ENCODE data around the gene ANXA3. TPM values are rescaled to one million over a fixed set of nuclear protein-coding genes. Genes with fewer than 3 reads are reported as not detected.
A peak's percentile ranks its signal among the peaks of the same experiment; 100 is the strongest.
"Not testable (repeated sequence)": the region's sequence is repeated elsewhere in the genome, so short reads cannot be mapped to it uniquely, and the experiment has no call there.

The ANXA3 gene
- total RNA-seq, 2 experiments from 2014 or later = 0.49 to 1.0 TPM

- CTCF ChIA-PET = no interaction called here
- DNase-seq (no peak), ATAC-seq (no peak)
- Mint-ChIP-seq H3K9me3 (ENCODE audit: low read depth) (no peaks in the 10 kb centered on the region), H3K27me3 (peaks cover 4% of the 10 kb centered on the region), H3K36me3 (ENCODE audit: low read depth) (no peaks in the 10 kb centered on the region), H3K27ac (no peak overlapping the region), H3K4me1 (no peaks in the 10 kb centered on the region), H3K4me3 (no peak overlapping the region)
- POLR2A ChIA-PET = no interaction called here
- intact Hi-C loops (cut with DNase I, micrococcal nuclease) = no loop called here
Measured at GRCh38 chr4:78585633-78586032, 34.1 kb downstream of the ANXA3 start.

- ChIA-PET CTCF (interaction anchor here (1.0 kb wide), 1 partner anchor 147 kb away, joined by 3 read pairs; no protein-coding TSS in a partner anchor), POLR2A (no interaction called here)
- no peaks in the 10 kb centered on the region for H3K4me1 Mint-ChIP-seq
- no peaks in the 10 kb centered on the region for H3K9me3 Mint-ChIP-seq (ENCODE audit: low read depth)
- ATAC-seq (no peak), DNase-seq (no peak)
- no peaks in the 10 kb centered on the region for H3K36me3 Mint-ChIP-seq (ENCODE audit: low read depth)
- no peak overlapping the region for H3K4me3 Mint-ChIP-seq
- intact Hi-C loops (cut with DNase I, micrococcal nuclease) = no loop called here
- H3K27me3 Mint-ChIP-seq = peaks cover 2% of the 10 kb centered on the region
- no peak overlapping the region for H3K27ac Mint-ChIP-seq
Measured at GRCh38 chr4:78588894-78589545, 37.5 kb downstream of the ANXA3 start.

- no peaks in the 10 kb centered on the region for H3K9me3 Mint-ChIP-seq (ENCODE audit: low read depth)
- no peak for ATAC-seq
Measured at GRCh38 chr4:78591404-78591803, 39.8 kb downstream of the ANXA3 start.

GRCh38 chr4:78592088-78592783 lies 40.7 kb downstream of the ANXA3 start:
- DNase-seq = peak; percentile 29
- no peaks in the 10 kb centered on the region for H3K9me3 Mint-ChIP-seq (ENCODE audit: low read depth)
- ChIA-PET CTCF (interaction anchor here (0.9 to 1.7 kb wide), 3 partner anchors 24 to 76 kb away, joined by 3 to 4 read pairs (median 4); no protein-coding TSS in a partner anchor), POLR2A (no interaction called here)
- H3K4me3 Mint-ChIP-seq = no peak overlapping the region
- H3K27me3 Mint-ChIP-seq = no peaks in the 10 kb centered on the region
- no peak for ATAC-seq
- no peak overlapping the region for H3K27ac Mint-ChIP-seq
- intact Hi-C loops (cut with DNase I, micrococcal nuclease) = loop anchor here in 1 of 2 experiments (5.0 kb wide), 1 partner anchor 270 kb away; no protein-coding TSS in a partner anchor
- H3K36me3 Mint-ChIP-seq (ENCODE audit: low read depth) = no peaks in the 10 kb centered on the region
- H3K4me1 Mint-ChIP-seq = no peaks in the 10 kb centered on the region

More at GRCh38 chr4:78591404-78591803, 39.8 kb downstream of the ANXA3 start:
- no peaks in the 10 kb centered on the region for H3K4me1 Mint-ChIP-seq
- CTCF ChIA-PET = interaction anchor here (1.5 to 1.7 kb wide), 2 partner anchors 23 to 46 kb away, joined by 4 read pairs; no protein-coding TSS in a partner anchor
- no peak overlapping the region for H3K27ac Mint-ChIP-seq
- peaks cover 2% of the 10 kb centered on the region for H3K27me3 Mint-ChIP-seq
- intact Hi-C loops (cut with DNase I, micrococcal nuclease) = loop anchor here in 1 of 2 experiments (5.0 kb wide), 1 partner anchor 271 kb away; no protein-coding TSS in a partner anchor
- POLR2A ChIA-PET = no interaction called here
- H3K36me3 Mint-ChIP-seq (ENCODE audit: low read depth) = no peaks in the 10 kb centered on the region
- H3K4me3 Mint-ChIP-seq = no peak overlapping the region
- no peak for DNase-seq

GRCh38 chr4:78596111-78596742 lies 44.7 kb downstream of the ANXA3 start:
- H3K9me3 Mint-ChIP-seq (ENCODE audit: low read depth) = no peaks in the 10 kb centered on the region
- peaks cover 2% of the 10 kb centered on the region for H3K27me3 Mint-ChIP-seq
- intact Hi-C loops (cut with DNase I, micrococcal nuclease) = no loop called here
- no peaks in the 10 kb centered on the region for H3K4me1 Mint-ChIP-seq
- H3K36me3 Mint-ChIP-seq (ENCODE audit: low read depth) = no peaks in the 10 kb centered on the region
- H3K27ac Mint-ChIP-seq = no peak overlapping the region
- H3K4me3 Mint-ChIP-seq = no peak overlapping the region
- POLR2A ChIA-PET = no interaction called here
- DNase-seq = no peak
- CTCF ChIA-PET = interaction anchor here (0.8 kb wide), 1 partner anchor 892 kb away, joined by 4 read pairs; no protein-coding TSS in a partner anchor
- no peak for ATAC-seq

GRCh38 chr4:78598431-78598830 lies 46.9 kb downstream of the ANXA3 start:
- H3K4me1 Mint-ChIP-seq; H3K4me3 Mint-ChIP-seq; DNase-seq; H3K9me3 Mint-ChIP-seq (ENCODE audit: low read depth); H3K27me3 Mint-ChIP-seq; POLR2A ChIA-PET; H3K27ac Mint-ChIP-seq; CTCF ChIA-PET; intact Hi-C loops (cut with DNase I, micrococcal nuclease); ATAC-seq; H3K36me3 Mint-ChIP-seq (ENCODE audit: low read depth): not testable (repeated sequence)

- Mint-ChIP-seq H3K27me3 (peaks cover 8% of the 10 kb centered on the region), H3K9me3 (ENCODE audit: low read depth) (no peaks in the 10 kb centered on the region), H3K4me3 (no peak overlapping the region), H3K4me1 (no peaks in the 10 kb centered on the region), H3K36me3 (ENCODE audit: low read depth) (no peaks in the 10 kb centered on the region), H3K27ac (no peak overlapping the region)
- ChIA-PET CTCF (interaction anchor here (1.0 kb wide), 1 partner anchor 10 kb away, joined by 3 read pairs; no protein-coding TSS in a partner anchor), POLR2A (no interaction called here)
- ATAC-seq (no peak), DNase-seq (no peak)
- intact Hi-C loops (cut with DNase I, micrococcal nuclease) = no loop called here
Measured at GRCh38 chr4:78599147-78599546, 47.6 kb downstream of the ANXA3 start.

- CTCF ChIA-PET = interaction anchor here (0.8 to 1.1 kb wide), 3 partner anchors 9 to 640 kb away, joined by 3 read pairs; no protein-coding TSS in a partner anchor
- no peaks in the 10 kb centered on the region for H3K9me3 Mint-ChIP-seq (ENCODE audit: low read depth)
Measured at GRCh38 chr4:78599931-78600375, 48.4 kb downstream of the ANXA3 start.

GRCh38 chr4:78601013-78601412 lies 49.4 kb downstream of the ANXA3 start:
- H3K4me1 Mint-ChIP-seq = no peaks in the 10 kb centered on the region
- no peak overlapping the region for H3K4me3 Mint-ChIP-seq
- no peaks in the 10 kb centered on the region for H3K9me3 Mint-ChIP-seq (ENCODE audit: low read depth)
- H3K36me3 Mint-ChIP-seq (ENCODE audit: low read depth) = no peaks in the 10 kb centered on the region
- DNase-seq = no peak
- ATAC-seq = no peak
- H3K27ac Mint-ChIP-seq = no peak overlapping the region
- ChIA-PET CTCF (no interaction called here), POLR2A (no interaction called here)
- H3K27me3 Mint-ChIP-seq = peaks cover 8% of the 10 kb centered on the region
- intact Hi-C loops (cut with DNase I, micrococcal nuclease) = no loop called here

More at GRCh38 chr4:78599931-78600375, 48.4 kb downstream of the ANXA3 start:
- H3K27ac Mint-ChIP-seq = no peak overlapping the region
- no peaks in the 10 kb centered on the region for H3K36me3 Mint-ChIP-seq (ENCODE audit: low read depth)
- POLR2A ChIA-PET = no interaction called here
- intact Hi-C loops (cut with DNase I, micrococcal nuclease) = no loop called here
- no peak for DNase-seq
- peaks cover 8% of the 10 kb centered on the region for H3K27me3 Mint-ChIP-seq
- no peaks in the 10 kb centered on the region for H3K4me1 Mint-ChIP-seq
- no peak for ATAC-seq
- H3K4me3 Mint-ChIP-seq = no peak overlapping the region

- Mint-ChIP-seq H3K4me3 (no peak overlapping the region), H3K27me3 (peaks cover 8% of the 10 kb centered on the region), H3K9me3 (ENCODE audit: low read depth) (no peaks in the 10 kb centered on the region), H3K27ac (no peak overlapping the region), H3K36me3 (ENCODE audit: low read depth) (no peaks in the 10 kb centered on the region), H3K4me1 (no peaks in the 10 kb centered on the region)
- DNase-seq (no peak), ATAC-seq (no peak)
- intact Hi-C loops (cut with DNase I, micrococcal nuclease) = no loop called here
- ChIA-PET POLR2A (no interaction called here), CTCF (interaction anchor here (0.6 kb wide), 1 partner anchor 304 kb away, joined by 3 read pairs; no protein-coding TSS in a partner anchor)
Measured at GRCh38 chr4:78602334-78602733, 50.8 kb downstream of the ANXA3 start.

GRCh38 chr4:78603384-78603783 lies 51.8 kb downstream of the ANXA3 start:
- CTCF ChIA-PET = no interaction called here
- H3K27ac Mint-ChIP-seq = no peak overlapping the region
- H3K27me3 Mint-ChIP-seq = peaks cover 8% of the 10 kb centered on the region
- H3K4me3 Mint-ChIP-seq = no peak overlapping the region
- no peak for DNase-seq
- H3K9me3 Mint-ChIP-seq (ENCODE audit: low read depth) = no peaks in the 10 kb centered on the region
- no peaks in the 10 kb centered on the region for H3K4me1 Mint-ChIP-seq
- intact Hi-C loops (cut with DNase I, micrococcal nuclease) = no loop called here
- no peak for ATAC-seq
- H3K36me3 Mint-ChIP-seq (ENCODE audit: low read depth) = no peaks in the 10 kb centered on the region
- POLR2A ChIA-PET = no interaction called here

Measured in activated CD4-positive, alpha-beta T cell treated with anti-CD3 and anti-CD28 coated beads for 36 hours (primary cell).